ENCODE measurements around the gene NUDT16L1.

NUDT16L1 gene

GRCh38 chr16:4682084-4682591 lies 11.2 kb upstream of the NUDT16L1 start:
- H3K4me3 ChIP-seq (ENCODE audit: low read length) = no peak overlapping the region
- no peak overlapping the region for H2AFZ ChIP-seq (ENCODE audit: low read depth, low read length)
- peaks cover 62% of the 10 kb centered on the region for H3K36me3 ChIP-seq (ENCODE audit: insufficient read depth, low read length)
- no peaks in the 10 kb centered on the region for H3K4me1 ChIP-seq (ENCODE audit: insufficient read depth, low read length)
- H3K9me3 ChIP-seq (ENCODE audit: low read length) = no peaks in the 10 kb centered on the region
- no peaks in the 10 kb centered on the region for H3K27me3 ChIP-seq (ENCODE audit: insufficient read depth, low read length)

- Histone ChIP-seq H3K9me3 (ENCODE audit: low read length) (no peaks in the 10 kb centered on the region), H3K27me3 (ENCODE audit: insufficient read depth, low read length) (no peaks in the 10 kb centered on the region), H3K36me3 (ENCODE audit: insufficient read depth, low read length) (peaks cover 61% of the 10 kb centered on the region), H3K4me3 (ENCODE audit: low read length) (no peak overlapping the region), H3K4me1 (ENCODE audit: insufficient read depth, low read length) (no peaks in the 10 kb centered on the region), H2AFZ (ENCODE audit: low read depth, low read length) (no peak overlapping the region)
These were observed 10.6 kb upstream of the NUDT16L1 start for GRCh38 chr16:4682616-4683254.

DNA sequence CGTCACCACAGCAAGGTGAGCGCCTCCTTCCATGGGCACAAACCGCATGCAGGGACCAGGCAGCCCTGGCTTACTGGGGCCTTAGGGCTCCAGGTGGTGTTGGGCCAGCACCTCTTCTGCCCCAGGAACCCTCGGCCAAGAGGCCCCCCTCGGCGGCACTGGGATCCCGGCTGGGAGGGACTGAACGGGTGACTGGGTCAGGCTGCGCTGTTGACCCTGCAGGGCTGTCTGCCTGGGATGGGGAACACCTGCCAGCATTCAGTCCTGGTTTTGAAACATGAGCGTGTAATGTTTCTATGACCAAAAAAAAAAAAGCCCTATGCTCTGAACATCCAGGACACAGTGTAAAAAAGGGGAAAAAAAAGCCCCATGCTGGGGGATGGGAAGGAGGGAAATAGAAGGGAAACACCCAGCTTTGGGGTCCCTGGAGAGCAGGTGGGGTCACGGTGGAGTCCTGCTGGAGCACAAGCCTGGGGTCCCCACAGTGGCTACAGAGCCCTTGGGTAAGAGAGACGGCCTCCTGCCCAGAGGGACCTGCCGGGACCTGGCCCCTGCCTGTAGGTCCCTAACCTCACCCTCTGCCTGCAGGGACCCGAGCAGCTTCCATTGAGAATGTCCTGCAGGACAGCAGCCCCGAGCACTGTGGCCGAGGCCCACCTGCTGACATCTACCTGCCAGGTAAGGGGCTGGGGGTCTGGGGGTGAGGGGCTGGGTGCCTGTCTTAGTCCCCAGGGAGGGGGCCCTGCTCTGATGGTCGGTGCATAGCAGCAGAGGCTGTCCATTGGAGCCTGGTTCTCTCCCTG lies 9.9 kb upstream of the NUDT16L1 start:
- Histone ChIP-seq H3K4me1 (ENCODE audit: insufficient read depth, low read length) (no peaks in the 10 kb centered on the region), H3K36me3 (ENCODE audit: insufficient read depth, low read length) (peaks cover 61% of the 10 kb centered on the region), H3K4me3 (ENCODE audit: low read length) (no peak overlapping the region), H3K27me3 (ENCODE audit: insufficient read depth, low read length) (no peaks in the 10 kb centered on the region), H2AFZ (ENCODE audit: low read depth, low read length) (no peak overlapping the region), H3K9me3 (ENCODE audit: low read length) (no peaks in the 10 kb centered on the region)

DNA sequence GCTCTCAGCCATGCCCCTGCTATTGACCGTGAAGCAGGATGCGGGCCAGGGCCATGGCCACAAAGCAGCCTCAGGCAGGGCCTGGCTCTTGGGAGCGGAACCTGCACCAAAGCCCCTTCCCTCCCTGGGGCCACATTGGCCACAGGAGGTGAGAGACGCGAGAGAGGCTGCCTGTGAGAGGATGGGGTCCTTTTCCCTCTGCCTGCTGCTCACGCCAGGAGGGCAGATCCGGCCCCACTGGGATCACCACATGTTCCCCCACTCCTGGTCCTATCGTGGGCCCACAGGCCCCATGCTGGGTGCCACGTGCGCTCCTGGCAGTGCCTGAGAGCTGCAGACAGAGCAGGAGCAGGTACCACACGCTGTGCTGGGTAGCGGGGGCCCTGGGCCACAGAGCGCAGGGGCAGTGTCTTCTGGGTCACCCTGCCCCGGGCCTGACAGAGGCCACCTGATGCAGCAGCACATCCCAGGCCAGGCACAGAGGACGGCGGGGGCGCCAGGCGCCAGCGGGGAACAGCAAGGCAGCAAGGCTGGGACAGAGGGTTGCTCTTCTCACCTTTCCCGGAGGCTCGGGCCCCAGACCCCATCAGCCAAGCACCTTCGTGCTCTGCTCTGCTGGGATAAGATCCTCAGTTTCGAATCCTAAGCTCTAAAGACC lies 9.2 kb upstream of the NUDT16L1 start:
- H3K4me1 ChIP-seq (ENCODE audit: insufficient read depth, low read length) = no peaks in the 10 kb centered on the region
- H3K27me3 ChIP-seq (ENCODE audit: insufficient read depth, low read length) = no peaks in the 10 kb centered on the region
- no peaks in the 10 kb centered on the region for H3K9me3 ChIP-seq (ENCODE audit: low read length)
- H3K4me3 ChIP-seq (ENCODE audit: low read length) = no peak overlapping the region
- H2AFZ ChIP-seq (ENCODE audit: low read depth, low read length) = no peak overlapping the region
- H3K36me3 ChIP-seq (ENCODE audit: insufficient read depth, low read length) = peaks cover 63% of the 10 kb centered on the region

GRCh38 chr16:4684763-4685162 lies 8.6 kb upstream of the NUDT16L1 start:
- no peak overlapping the region for H2AFZ ChIP-seq (ENCODE audit: low read depth, low read length)
- H3K27me3 ChIP-seq (ENCODE audit: insufficient read depth, low read length) = no peaks in the 10 kb centered on the region
- peaks cover 62% of the 10 kb centered on the region for H3K36me3 ChIP-seq (ENCODE audit: insufficient read depth, low read length)
- no peaks in the 10 kb centered on the region for H3K4me1 ChIP-seq (ENCODE audit: insufficient read depth, low read length)
- H3K9me3 ChIP-seq (ENCODE audit: low read length) = no peaks in the 10 kb centered on the region
- H3K4me3 ChIP-seq (ENCODE audit: low read length) = no peak overlapping the region

DNA sequence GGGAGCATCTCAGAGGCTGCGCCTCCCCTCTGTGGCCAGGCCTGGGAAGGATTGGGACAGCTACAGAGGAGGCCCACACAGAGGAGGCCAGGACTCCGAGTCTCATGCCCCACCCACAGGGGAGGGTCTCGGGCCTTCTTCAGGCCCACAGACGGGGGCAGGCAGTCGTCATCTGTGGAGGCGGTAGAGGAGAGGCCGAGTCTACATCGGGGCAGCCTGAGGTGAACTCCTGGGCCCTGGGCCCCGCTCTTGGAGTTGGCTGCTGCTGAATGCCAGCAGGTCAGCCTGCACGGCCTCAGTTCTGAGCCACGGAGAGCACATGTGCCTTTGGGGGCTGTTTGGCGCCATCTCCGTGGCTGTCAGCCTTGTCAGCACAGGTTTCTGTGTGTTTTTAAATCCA lies 8.1 kb upstream of the NUDT16L1 start:
- Histone ChIP-seq H3K4me1 (ENCODE audit: insufficient read depth, low read length) (no peaks in the 10 kb centered on the region), H3K4me3 (ENCODE audit: low read length) (no peak overlapping the region), H3K36me3 (ENCODE audit: insufficient read depth, low read length) (peaks cover 68% of the 10 kb centered on the region), H2AFZ (ENCODE audit: low read depth, low read length) (no peak overlapping the region), H3K27me3 (ENCODE audit: insufficient read depth, low read length) (no peaks in the 10 kb centered on the region), H3K9me3 (ENCODE audit: low read length) (no peaks in the 10 kb centered on the region)

DNA sequence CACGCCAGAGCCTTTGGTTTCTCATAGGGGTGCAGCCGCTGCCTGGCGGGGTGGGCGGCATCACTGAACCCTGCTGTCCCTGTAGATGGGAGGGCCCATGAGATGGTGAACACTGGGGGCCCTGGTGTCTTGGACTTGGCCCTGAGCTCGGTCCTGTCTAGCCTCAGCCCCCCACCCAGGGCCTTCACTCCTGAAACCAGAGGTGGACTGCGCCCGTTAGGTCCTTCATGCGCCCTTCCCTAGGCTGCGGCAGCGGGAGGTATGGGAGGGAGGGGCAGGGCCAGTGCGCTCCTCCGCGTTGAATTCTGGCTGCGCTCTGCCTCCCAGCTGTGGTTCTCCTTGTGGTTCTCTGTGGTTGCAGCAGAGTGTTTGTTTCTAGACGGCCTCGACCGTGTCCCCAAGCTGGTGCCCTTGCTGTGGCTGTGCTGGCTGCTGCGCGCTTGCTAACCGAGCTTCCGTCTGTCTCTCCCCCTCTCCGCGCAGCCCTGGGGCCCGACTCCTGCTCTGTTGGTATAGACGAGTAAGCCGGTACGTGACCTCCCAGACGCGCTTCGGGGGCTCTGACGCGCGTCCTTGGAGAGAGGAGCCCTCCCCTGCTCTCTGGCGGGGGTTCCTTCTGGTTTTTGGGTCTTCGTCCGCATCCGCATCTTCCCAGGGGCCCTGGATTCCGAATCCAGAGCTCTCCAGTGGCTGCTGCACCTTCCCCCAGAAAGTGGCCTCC lies 7.4 kb upstream of the NUDT16L1 start:
- Histone ChIP-seq H3K9me3 (ENCODE audit: low read length) (no peaks in the 10 kb centered on the region), H3K4me1 (ENCODE audit: insufficient read depth, low read length) (no peaks in the 10 kb centered on the region), H3K36me3 (ENCODE audit: insufficient read depth, low read length) (peaks cover 70% of the 10 kb centered on the region)

DNA sequence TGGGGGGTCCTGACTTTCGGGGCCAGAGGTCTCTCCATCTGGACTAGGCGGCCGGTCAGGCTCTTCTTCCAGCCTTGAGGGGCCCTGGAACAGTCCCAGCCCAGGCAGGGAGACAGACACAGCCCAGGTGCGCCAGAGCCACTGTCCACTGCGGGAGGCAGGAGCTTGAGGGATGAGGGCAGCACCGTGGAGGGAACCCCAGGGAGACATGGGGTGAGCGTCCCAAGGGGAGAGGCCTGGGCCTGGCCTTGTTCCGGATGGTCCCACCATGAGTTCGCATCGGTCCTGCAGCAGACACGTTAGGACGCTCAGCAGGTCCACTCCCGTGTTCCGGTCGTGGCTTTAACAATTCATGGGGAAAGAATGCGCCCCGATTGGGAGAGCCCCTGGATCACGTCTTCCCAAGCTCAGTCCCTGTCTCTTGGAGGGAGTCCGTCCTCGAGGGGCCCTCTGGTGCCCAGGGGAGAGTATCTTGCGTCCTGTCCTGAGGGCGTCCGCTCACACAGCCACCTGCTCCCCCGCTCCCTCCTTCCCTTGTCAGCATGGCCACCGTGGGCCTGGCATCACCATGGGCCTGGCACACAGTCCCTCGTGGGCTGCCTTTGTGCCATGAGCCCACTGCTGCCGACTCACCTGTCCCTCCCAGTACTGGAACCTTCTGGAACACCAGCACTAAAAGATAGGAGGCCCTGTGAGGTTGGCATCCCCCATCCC lies 6.7 kb upstream of the NUDT16L1 start:
- Histone ChIP-seq H3K27me3 (ENCODE audit: insufficient read depth, low read length) (no peaks in the 10 kb centered on the region), H3K36me3 (ENCODE audit: insufficient read depth, low read length) (peaks cover 63% of the 10 kb centered on the region), H3K9me3 (ENCODE audit: low read length) (no peaks in the 10 kb centered on the region), H3K4me3 (ENCODE audit: low read length) (no peak overlapping the region), H2AFZ (ENCODE audit: low read depth, low read length) (no peak overlapping the region), H3K4me1 (ENCODE audit: insufficient read depth, low read length) (no peaks in the 10 kb centered on the region)

More for the DNA sequence above, 7.4 kb upstream of the NUDT16L1 start:
- H3K4me3 ChIP-seq (ENCODE audit: low read length) = no peak overlapping the region
- H2AFZ ChIP-seq (ENCODE audit: low read depth, low read length) = no peak overlapping the region
- H3K27me3 ChIP-seq (ENCODE audit: insufficient read depth, low read length) = no peaks in the 10 kb centered on the region

DNA sequence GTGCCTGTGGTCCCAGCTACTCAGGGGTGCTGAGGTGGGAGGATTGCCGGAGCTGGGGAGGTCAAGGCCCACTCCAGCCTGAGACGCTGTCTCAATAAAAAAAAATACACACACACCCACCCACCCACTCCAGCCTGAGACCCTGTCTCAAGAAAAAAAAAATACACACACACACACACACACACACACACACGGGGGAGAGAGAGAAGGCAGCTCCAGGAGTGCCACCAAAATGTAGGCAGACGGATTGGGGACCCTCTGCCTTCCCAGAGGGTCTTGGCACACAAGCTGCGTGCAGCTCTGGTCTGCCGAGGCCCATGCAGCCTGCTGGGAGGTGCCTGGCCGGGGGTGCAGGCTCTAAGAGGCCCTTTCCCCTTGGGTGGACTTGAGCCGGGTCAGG lies 5.9 kb upstream of the NUDT16L1 start:
- Histone ChIP-seq H3K4me3 (ENCODE audit: low read length) (no peak overlapping the region), H3K4me1 (ENCODE audit: insufficient read depth, low read length) (no peaks in the 10 kb centered on the region), H3K36me3 (ENCODE audit: insufficient read depth, low read length) (peaks cover 55% of the 10 kb centered on the region), H2AFZ (ENCODE audit: low read depth, low read length) (no peak overlapping the region), H3K9me3 (ENCODE audit: low read length) (no peaks in the 10 kb centered on the region), H3K27me3 (ENCODE audit: insufficient read depth, low read length) (no peaks in the 10 kb centered on the region)

- Histone ChIP-seq H2AFZ (ENCODE audit: low read depth, low read length) (no peak overlapping the region), H3K36me3 (ENCODE audit: insufficient read depth, low read length) (peaks cover 50% of the 10 kb centered on the region), H3K9me3 (ENCODE audit: low read length) (no peaks in the 10 kb centered on the region), H3K27me3 (ENCODE audit: insufficient read depth, low read length) (no peaks in the 10 kb centered on the region), H3K4me3 (ENCODE audit: low read length) (no peak overlapping the region), H3K4me1 (ENCODE audit: insufficient read depth, low read length) (peaks cover 5% of the 10 kb centered on the region)
These were observed 5.3 kb upstream of the NUDT16L1 start for GRCh38 chr16:4687946-4688673.

GRCh38 chr16:4688674-4689045 lies 4.7 kb upstream of the NUDT16L1 start:
- Histone ChIP-seq H3K4me3 (ENCODE audit: low read length) (no peak overlapping the region), H3K36me3 (ENCODE audit: insufficient read depth, low read length) (peaks cover 46% of the 10 kb centered on the region), H3K4me1 (ENCODE audit: insufficient read depth, low read length) (peaks cover 6% of the 10 kb centered on the region), H2AFZ (ENCODE audit: low read depth, low read length) (no peak overlapping the region), H3K27me3 (ENCODE audit: insufficient read depth, low read length) (no peaks in the 10 kb centered on the region), H3K9me3 (ENCODE audit: low read length) (no peaks in the 10 kb centered on the region)

- no peaks in the 10 kb centered on the region for H3K9me3 ChIP-seq (ENCODE audit: low read length)
- H3K4me1 ChIP-seq (ENCODE audit: insufficient read depth, low read length) = peaks cover 6% of the 10 kb centered on the region
- no peaks in the 10 kb centered on the region for H3K27me3 ChIP-seq (ENCODE audit: insufficient read depth, low read length)
- no peak overlapping the region for H3K4me3 ChIP-seq (ENCODE audit: low read length)
- H3K36me3 ChIP-seq (ENCODE audit: insufficient read depth, low read length) = peaks cover 42% of the 10 kb centered on the region
- H2AFZ ChIP-seq (ENCODE audit: low read depth, low read length) = no peak overlapping the region
These were observed 4.2 kb upstream of the NUDT16L1 start for GRCh38 chr16:4689091-4689671.
